PFSK-1 (cell line): ENCODE results near the gene IGF1R.

Experiments
- POLR2AphosphoS5 ChIP-seq: IDR thresholded peaks from 2 replicates; pipeline ENCODE4 v1.6.1; 2012; ENCODE audit warnings: low read depth, mild to moderate bottlenecking, control low read depth, low read length, moderate library complexity
- REST ChIP-seq, 2 experiments: IDR thresholded peaks; 2 replicates each; pipeline versions ENCODE4 v1.6.1 to v1.8.0; 2011 to 2012; ENCODE audit warnings: low read depth in 2 of 2, low read length in 2 of 2, control low read depth in 1 of 2, inconsistent platforms in 1 of 2, mild to moderate bottlenecking in 1 of 2, moderate library complexity in 1 of 2; ENCODE audit not compliant: insufficient read depth in 1 of 2
- SIN3A ChIP-seq: IDR thresholded peaks from 2 replicates; pipeline ENCODE4 v1.6.1; 2012; ENCODE audit warnings: mild to moderate bottlenecking, low read length, moderate library complexity, borderline replicate concordance; ENCODE audit not compliant: insufficient read depth
- TAF1 ChIP-seq: IDR thresholded peaks from 2 replicates; pipeline ENCODE4 v1.6.1; 2012; ENCODE audit warnings: low read length, control low read depth, borderline replicate concordance; ENCODE audit not compliant: insufficient read depth

- TF ChIP-seq TAF1 = no peak
- no peak for TF ChIP-seq POLR2AphosphoS5
- TF ChIP-seq REST (IDR thresholded peaks at IDR 0.05; ENCODE audit: insufficient read depth in 1 of 2, low read depth in 2 of 2, low read length in 2 of 2) = no peak
- no peak for TF ChIP-seq SIN3A
These were observed 235.1 kb downstream of the IGF1R start for GRCh38 chr15:98883478-98883877.
